IPS-20b (cell line): ENCODE measurements around the gene GAS2L3.

Source experiments
- H3K27ac ChIP-seq: one replicate; pipeline ENCODE4 v1.5.1; 2013; ENCODE audit warnings: low read length
- H3K27me3 ChIP-seq: 2 replicates; pipeline ENCODE4 v1.6.1; 2013; ENCODE audit warnings: mild to moderate bottlenecking, low read length, inconsistent platforms; ENCODE audit not compliant: insufficient read depth
- H3K36me3 ChIP-seq: 2 replicates; pipeline ENCODE4 v1.6.1; 2013; ENCODE audit warnings: low read depth, mild to moderate bottlenecking, inconsistent platforms, low read length, moderate library complexity; ENCODE audit not compliant: insufficient read depth
- H3K4me1 ChIP-seq: 2 replicates; pipeline ENCODE4 v1.6.1; 2013; ENCODE audit warnings: mild to moderate bottlenecking, control low read depth, inconsistent platforms, low read length, moderate library complexity; ENCODE audit not compliant: insufficient read depth
- H3K4me3 ChIP-seq: 2 replicates; pipeline ENCODE4 v1.5.1; 2013; ENCODE audit warnings: mild to moderate bottlenecking, low read length, inconsistent platforms
- H3K9ac ChIP-seq: 2 replicates; pipeline ENCODE4 v1.6.1; 2013; ENCODE audit warnings: low read depth, mild to moderate bottlenecking, inconsistent platforms, low read length, moderate library complexity
- H3K9me3 ChIP-seq: 2 replicates; pipeline ENCODE4 v1.6.1; 2013; ENCODE audit warnings: mild to moderate bottlenecking, low read depth, low read length, inconsistent platforms; ENCODE audit not compliant: insufficient read depth

The GAS2L3 gene

GRCh38 chr12:100573292-100574186, at the start of gene GAS2L3:
TSS of gene GAS2L3 (plus strand) at chr12:100573684. CDS start at chr12:100594905, 21,221 bp downstream.
- H3K4me1 ChIP-seq = peaks cover 3% of the 10 kb centered on the region; the same call in 1 of the 2 replicates
- H3K36me3 ChIP-seq = no peaks in the 10 kb centered on the region
- no peaks in the 10 kb centered on the region for H3K9me3 ChIP-seq
- peaks cover 35% of the 10 kb centered on the region for H3K27me3 ChIP-seq
- peak within 1 kb of the TSS; percentile 86 for H3K4me3 ChIP-seq
- H3K27ac ChIP-seq = no peak within 1 kb of the TSS
- H3K9ac ChIP-seq = peak within 1 kb of the TSS; percentile 79; the same call in 1 of the 2 replicates

- H3K27me3 ChIP-seq = no peaks in the 10 kb centered on the region
- peaks cover 7% of the 10 kb centered on the region; the same call in 1 of the 2 replicates for H3K4me1 ChIP-seq
- no peak overlapping the region for H3K4me3 ChIP-seq
- no peaks in the 10 kb centered on the region for H3K9me3 ChIP-seq
- H3K27ac ChIP-seq = no peak overlapping the region
- no peak overlapping the region for H3K9ac ChIP-seq
- H3K36me3 ChIP-seq = no peaks in the 10 kb centered on the region
Observed at GRCh38 chr12:100528034-100528433, 45.5 kb upstream of the GAS2L3 start.

GRCh38 chr12:100528471-100529127, 44.9 kb upstream of the GAS2L3 start:
- no peak overlapping the region for H3K27ac ChIP-seq
- H3K36me3 ChIP-seq = no peaks in the 10 kb centered on the region

GRCh38 chr12:100529756-100530350, 43.6 kb upstream of the GAS2L3 start:
- no peak overlapping the region for H3K9ac ChIP-seq
- no peaks in the 10 kb centered on the region for H3K9me3 ChIP-seq
- H3K27ac ChIP-seq = no peak overlapping the region
- no peak overlapping the region for H3K4me3 ChIP-seq
- H3K36me3 ChIP-seq = no peaks in the 10 kb centered on the region
- no peaks in the 10 kb centered on the region for H3K27me3 ChIP-seq
- peaks cover 7% of the 10 kb centered on the region; the same call in 1 of the 2 replicates for H3K4me1 ChIP-seq

More at GRCh38 chr12:100528471-100529127, 44.9 kb upstream of the GAS2L3 start:
- no peaks in the 10 kb centered on the region for H3K9me3 ChIP-seq
- no peak overlapping the region for H3K4me3 ChIP-seq
- H3K27me3 ChIP-seq = no peaks in the 10 kb centered on the region
- H3K4me1 ChIP-seq = peaks cover 7% of the 10 kb centered on the region; the same call in 1 of the 2 replicates
- H3K9ac ChIP-seq = no peak overlapping the region

GRCh38 chr12:100533376-100533775, 40.1 kb upstream of the GAS2L3 start:
- Histone ChIP-seq H3K4me1 (peaks cover 4% of the 10 kb centered on the region; the same call in 1 of the 2 replicates), H3K27me3 (no peaks in the 10 kb centered on the region)

GRCh38 chr12:100534625-100535227, 38.8 kb upstream of the GAS2L3 start:
- Histone ChIP-seq H3K9me3 (no peaks in the 10 kb centered on the region), H3K4me3 (no peak overlapping the region), H3K4me1 (no peaks in the 10 kb centered on the region), H3K27me3 (no peaks in the 10 kb centered on the region), H3K9ac (no peak overlapping the region), H3K27ac (no peak overlapping the region), H3K36me3 (no peaks in the 10 kb centered on the region)

More at GRCh38 chr12:100533376-100533775, 40.1 kb upstream of the GAS2L3 start:
- no peaks in the 10 kb centered on the region for H3K9me3 ChIP-seq
- no peak overlapping the region for H3K27ac ChIP-seq
- no peak overlapping the region for H3K4me3 ChIP-seq
- H3K36me3 ChIP-seq = no peaks in the 10 kb centered on the region
- H3K9ac ChIP-seq = no peak overlapping the region

- Histone ChIP-seq H3K27ac (no peak overlapping the region), H3K4me1 (no peaks in the 10 kb centered on the region), H3K4me3 (no peak overlapping the region), H3K27me3 (no peaks in the 10 kb centered on the region), H3K36me3 (no peaks in the 10 kb centered on the region), H3K9me3 (no peaks in the 10 kb centered on the region), H3K9ac (no peak overlapping the region)
Observed at GRCh38 chr12:100539202-100539601, 34.3 kb upstream of the GAS2L3 start.

GRCh38 chr12:100544165-100544564, 29.3 kb upstream of the GAS2L3 start:
- no peaks in the 10 kb centered on the region for H3K27me3 ChIP-seq
- H3K4me3 ChIP-seq = no peak overlapping the region
- no peaks in the 10 kb centered on the region for H3K4me1 ChIP-seq
- no peaks in the 10 kb centered on the region for H3K36me3 ChIP-seq
- H3K27ac ChIP-seq = no peak overlapping the region
- H3K9ac ChIP-seq = no peak overlapping the region
- no peaks in the 10 kb centered on the region for H3K9me3 ChIP-seq

- Histone ChIP-seq H3K9me3 (no peaks in the 10 kb centered on the region), H3K4me1 (no peaks in the 10 kb centered on the region)
Observed at GRCh38 chr12:100545092-100545491, 28.4 kb upstream of the GAS2L3 start.

GRCh38 chr12:100553936-100554335, 19.5 kb upstream of the GAS2L3 start:
- Histone ChIP-seq H3K27ac (no peak overlapping the region), H3K36me3 (no peaks in the 10 kb centered on the region)

More at GRCh38 chr12:100545092-100545491, 28.4 kb upstream of the GAS2L3 start:
- H3K36me3 ChIP-seq = no peaks in the 10 kb centered on the region
- no peak overlapping the region for H3K9ac ChIP-seq
- H3K4me3 ChIP-seq = no peak overlapping the region
- H3K27me3 ChIP-seq = no peaks in the 10 kb centered on the region
- H3K27ac ChIP-seq = no peak overlapping the region

GRCh38 chr12:100554608-100555077, 18.8 kb upstream of the GAS2L3 start:
- no peak overlapping the region for H3K9ac ChIP-seq
- H3K4me3 ChIP-seq = no peak overlapping the region
- H3K27me3 ChIP-seq = no peaks in the 10 kb centered on the region
- no peak overlapping the region for H3K27ac ChIP-seq
- no peaks in the 10 kb centered on the region for H3K9me3 ChIP-seq
- H3K4me1 ChIP-seq = no peaks in the 10 kb centered on the region
- no peaks in the 10 kb centered on the region for H3K36me3 ChIP-seq

More at GRCh38 chr12:100553936-100554335, 19.5 kb upstream of the GAS2L3 start:
- H3K9ac ChIP-seq = no peak overlapping the region
- no peaks in the 10 kb centered on the region for H3K27me3 ChIP-seq
- no peaks in the 10 kb centered on the region for H3K4me1 ChIP-seq
- H3K4me3 ChIP-seq = no peak overlapping the region
- H3K9me3 ChIP-seq = no peaks in the 10 kb centered on the region
